Thyroid gland (tissue), 4 donors: Measurements from ENCODE around the gene ITM2B. TPM values are rescaled to one million over a fixed set of nuclear protein-coding genes. Genes with fewer than 3 reads are reported as not detected.

Experiments
- DNase-seq, 2 donors: peaks; one replicate each; pipeline ENCODE4 v3.0.0-alpha.2; 2019
- H3K27ac ChIP-seq, 3 donors: fragments of 200-600 bp; sonication (generic); 1 replicate in 2 of 3; 2 replicates in 1 of 3; pipeline ENCODE4 v1.5.1; 2016 to 2019; ENCODE audit warnings: mild to moderate bottlenecking in 1 of 3, moderate library complexity in 1 of 3
- H3K27me3 ChIP-seq: fragments of 200-600 bp; sonication (generic); one replicate; pipeline ENCODE4 v1.5.1; 2019
- H3K36me3 ChIP-seq, 2 donors: fragments of 200-600 bp; sonication (generic); one replicate each; pipeline ENCODE4 v1.5.1; 2016 to 2019
- H3K4me1 ChIP-seq, 2 donors: fragments of 200-600 bp; sonication (generic); one replicate each; pipeline ENCODE4 v1.5.1; 2017 to 2019
- H3K4me3 ChIP-seq, 3 donors: fragments of 200-600 bp; sonication (generic); replicated peaks in 1 of 3; 1 replicate in 2 of 3; 2 replicates in 1 of 3; pipeline ENCODE4 v1.5.1; 2016; ENCODE audit warnings: mild to moderate bottlenecking in 1 of 3
- H3K9me3 ChIP-seq: fragments of 200-600 bp; sonication (generic); one replicate; pipeline ENCODE4 v1.5.1; 2017
- POLR2A ChIP-seq, 2 donors: fragments of 450-650 bp; IDR thresholded peaks; one replicate each; pipeline ENCODE4 v1.6.1; 2017; ENCODE audit warnings: antibody characterized with exemption in 2 of 2, mild to moderate bottlenecking in 2 of 2, moderate library complexity in 1 of 2
- WGBS, 2 donors: methylation state at CpG; one replicate each; pipeline ENCODE4 v1.1.5; 2017; 5-methylcytosine and 5-hydroxymethylcytosine counted together
- intact Hi-C: fragments of 100-400 bp; cut with DNase I; formaldehyde crosslinking; loops from one replicate; pipeline ENCODE4 v1.15.1; 2023
- total RNA-seq, 4 donors: library from RNA; depleted of rRNA; stranded (reverse); fragments of >200 nt; gene quantifications; one replicate each; pipeline ENCODE4 v1.2.3, GENCODE V29; 2016
- TF ChIP-seq, protein P1 (sequence below), 6 experiments: fragments of 200-600 bp in 3 of 6; fragments of 450-650 bp in 3 of 6; sonication (generic) in 3 of 6; IDR thresholded peaks; one replicate each; pipeline ENCODE4 v1.5.1; 2016 to 2019; ENCODE audit warnings: antibody characterized with exemption in 6 of 6, mild to moderate bottlenecking in 2 of 6, inconsistent platforms in 1 of 6, moderate library complexity in 1 of 6

The ITM2B gene
- total RNA-seq, 4 donors from 2014 or later: 550 to 716 (median 624) TPM

DNA sequence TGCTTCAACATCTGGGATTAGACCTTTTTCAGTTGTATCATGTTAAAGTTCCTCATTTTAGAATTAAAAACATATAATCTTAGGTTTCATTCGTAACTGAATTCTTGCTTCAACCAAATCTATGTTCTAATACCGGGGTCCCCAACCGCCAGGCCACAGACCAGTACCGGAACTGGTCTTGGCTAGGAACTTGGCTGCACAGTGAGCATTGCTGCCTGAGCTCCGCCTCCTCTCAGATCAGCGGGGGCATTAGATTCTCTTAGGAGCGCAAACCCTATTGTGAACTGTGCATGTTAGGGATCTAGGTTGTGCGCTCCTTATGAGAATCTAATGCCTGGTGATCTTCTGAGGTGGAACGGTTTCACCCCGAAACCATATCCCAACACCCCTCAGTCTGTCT, 19.2 kb downstream of the ITM2B start:
- Histone ChIP-seq H3K4me1 (peaks cover 0 to 14% of the 10 kb centered on the region in 2 donors), H3K27ac (no peak overlapping the region), H3K4me3 (no peak overlapping the region), H3K36me3 (peaks cover 25 to 32% of the 10 kb centered on the region in 2 donors), H3K27me3 (no peaks in the 10 kb centered on the region), H3K9me3 (no peaks in the 10 kb centered on the region)
- intact Hi-C loops: no loop called here
- TF ChIP-seq, protein P1, sequence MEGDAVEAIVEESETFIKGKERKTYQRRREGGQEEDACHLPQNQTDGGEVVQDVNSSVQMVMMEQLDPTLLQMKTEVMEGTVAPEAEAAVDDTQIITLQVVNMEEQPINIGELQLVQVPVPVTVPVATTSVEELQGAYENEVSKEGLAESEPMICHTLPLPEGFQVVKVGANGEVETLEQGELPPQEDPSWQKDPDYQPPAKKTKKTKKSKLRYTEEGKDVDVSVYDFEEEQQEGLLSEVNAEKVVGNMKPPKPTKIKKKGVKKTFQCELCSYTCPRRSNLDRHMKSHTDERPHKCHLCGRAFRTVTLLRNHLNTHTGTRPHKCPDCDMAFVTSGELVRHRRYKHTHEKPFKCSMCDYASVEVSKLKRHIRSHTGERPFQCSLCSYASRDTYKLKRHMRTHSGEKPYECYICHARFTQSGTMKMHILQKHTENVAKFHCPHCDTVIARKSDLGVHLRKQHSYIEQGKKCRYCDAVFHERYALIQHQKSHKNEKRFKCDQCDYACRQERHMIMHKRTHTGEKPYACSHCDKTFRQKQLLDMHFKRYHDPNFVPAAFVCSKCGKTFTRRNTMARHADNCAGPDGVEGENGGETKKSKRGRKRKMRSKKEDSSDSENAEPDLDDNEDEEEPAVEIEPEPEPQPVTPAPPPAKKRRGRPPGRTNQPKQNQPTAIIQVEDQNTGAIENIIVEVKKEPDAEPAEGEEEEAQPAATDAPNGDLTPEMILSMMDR (IDR thresholded peaks at IDR 0.05): no peak
- TF ChIP-seq POLR2A (IDR thresholded peaks at IDR 0.05): no peak
- WGBS, 2 donors: 97% methylated on average over 10 of the region's 10 CpGs
- DNase-seq: no peak

DNA sequence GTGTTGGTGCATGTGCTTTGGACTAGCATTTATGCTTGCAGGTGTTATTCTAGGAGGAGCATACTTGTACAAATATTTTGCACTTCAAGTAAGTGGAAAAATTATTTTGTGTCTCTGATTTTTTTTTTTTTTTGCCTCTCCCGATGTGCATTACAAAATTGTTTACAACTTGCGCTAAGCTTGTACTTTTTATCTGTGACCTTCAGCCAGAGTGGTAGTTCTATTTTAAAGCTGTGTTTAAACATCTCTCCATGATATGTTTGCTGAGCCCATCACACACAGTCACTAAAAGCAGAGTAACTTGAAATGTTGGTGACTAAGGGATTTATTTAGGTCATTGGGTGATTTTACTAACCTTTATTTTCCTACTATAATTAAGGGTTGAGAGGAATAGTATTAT, 20.8 kb downstream of the ITM2B start:
- no peak overlapping the region for H3K27ac ChIP-seq
- H3K9me3 ChIP-seq: no peaks in the 10 kb centered on the region
- peaks cover 0 to 14% of the 10 kb centered on the region in 2 donors for H3K4me1 ChIP-seq
- peaks cover 34 to 48% of the 10 kb centered on the region in 2 donors for H3K36me3 ChIP-seq
- 68 to 87% methylated on average over 2 of the region's 2 CpGs for WGBS, 2 donors
- TF ChIP-seq, protein P1 (IDR thresholded peaks at IDR 0.05): no peak
- TF ChIP-seq POLR2A (IDR thresholded peaks at IDR 0.05): no peak
- DNase-seq: no peak
- no peak overlapping the region for H3K4me3 ChIP-seq
- intact Hi-C loops: no loop called here
- H3K27me3 ChIP-seq: no peaks in the 10 kb centered on the region

DNA sequence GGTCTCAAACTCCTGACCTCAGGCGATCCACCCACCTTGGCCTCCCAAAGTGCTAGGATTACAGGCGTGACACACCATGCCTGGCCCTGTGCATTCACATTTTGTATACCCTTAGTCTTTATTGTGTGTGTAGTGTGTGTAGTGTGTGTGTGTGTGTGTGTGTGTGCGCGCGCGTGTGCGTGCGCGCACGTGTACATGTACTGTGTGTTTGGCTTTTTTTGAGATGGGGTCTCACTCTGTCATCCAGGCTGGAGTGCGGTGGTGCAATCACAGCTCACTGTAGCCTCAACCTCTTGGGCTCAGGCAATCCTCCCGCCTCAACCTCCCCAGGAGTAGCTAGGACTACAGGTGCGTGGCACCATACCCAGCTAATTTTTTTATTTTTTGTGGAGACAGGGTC, 22.1 kb downstream of the ITM2B start:
- H3K36me3 ChIP-seq: peaks cover 46 to 58% of the 10 kb centered on the region in 2 donors
- H3K9me3 ChIP-seq: no peaks in the 10 kb centered on the region
- no peaks in the 10 kb centered on the region for H3K27me3 ChIP-seq
- H3K4me3 ChIP-seq: no peak overlapping the region
- intact Hi-C loops: no loop called here
- 93 to 99% methylated on average over 13 of the region's 13 CpGs for WGBS, 2 donors
- no peak for DNase-seq
- H3K4me1 ChIP-seq: peaks cover 0 to 8% of the 10 kb centered on the region in 2 donors
- TF ChIP-seq, protein P1 (IDR thresholded peaks at IDR 0.05): no peak
- no peak for TF ChIP-seq POLR2A (IDR thresholded peaks at IDR 0.05)
- H3K27ac ChIP-seq: no peak overlapping the region

DNA sequence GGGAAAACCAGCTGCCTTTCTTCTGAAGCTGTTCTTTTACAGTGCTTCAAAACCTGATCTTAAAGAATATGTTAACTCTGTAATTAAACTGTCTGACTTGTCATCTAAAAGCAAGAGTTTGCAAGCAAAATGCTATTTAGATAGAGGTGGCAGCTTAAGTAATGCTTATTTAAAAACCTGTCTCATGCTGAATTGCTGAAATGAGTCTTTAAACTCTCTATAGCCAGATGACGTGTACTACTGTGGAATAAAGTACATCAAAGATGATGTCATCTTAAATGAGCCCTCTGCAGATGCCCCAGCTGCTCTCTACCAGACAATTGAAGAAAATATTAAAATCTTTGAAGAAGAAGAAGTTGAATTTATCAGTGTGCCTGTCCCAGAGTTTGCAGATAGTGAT, 22.9 kb downstream of the ITM2B start:
- intact Hi-C loops: no loop called here
- H3K36me3 ChIP-seq: peaks cover 53 to 61% of the 10 kb centered on the region in 2 donors

DNA sequence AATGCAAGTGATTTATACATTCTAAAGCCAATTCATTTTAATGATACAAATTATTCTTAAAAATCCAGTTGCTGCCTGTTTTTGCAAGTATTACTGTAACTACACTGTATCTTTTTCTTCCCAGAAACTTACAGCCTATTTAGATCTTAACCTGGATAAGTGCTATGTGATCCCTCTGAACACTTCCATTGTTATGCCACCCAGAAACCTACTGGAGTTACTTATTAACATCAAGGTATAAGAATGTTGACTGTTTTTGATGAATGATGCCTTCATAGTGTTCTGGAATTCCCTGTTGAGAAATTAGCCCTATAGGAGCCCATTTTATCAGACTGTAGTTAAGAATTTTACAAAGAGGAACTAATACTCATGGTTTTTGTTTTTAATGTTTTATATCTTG, 25.0 kb downstream of the ITM2B start:
- no peak for DNase-seq
- no peaks in the 10 kb centered on the region for H3K9me3 ChIP-seq
- H3K4me1 ChIP-seq: peaks cover 0 to 3% of the 10 kb centered on the region in 2 donors
- intact Hi-C loops: no loop called here
- H3K27ac ChIP-seq: no peak overlapping the region
- H3K36me3 ChIP-seq: peaks cover 65 to 67% of the 10 kb centered on the region in 2 donors
- H3K4me3 ChIP-seq: no peak overlapping the region
- H3K27me3 ChIP-seq: no peaks in the 10 kb centered on the region
- TF ChIP-seq POLR2A (IDR thresholded peaks at IDR 0.05): no peak
- TF ChIP-seq, protein P1 (IDR thresholded peaks at IDR 0.05): no peak

More for the DNA sequence above, 22.9 kb downstream of the ITM2B start:
- Histone ChIP-seq H3K9me3 (no peaks in the 10 kb centered on the region), H3K4me3 (no peak overlapping the region), H3K27me3 (no peaks in the 10 kb centered on the region), H3K27ac (no peak overlapping the region), H3K4me1 (peaks cover 0 to 7% of the 10 kb centered on the region in 2 donors)
- TF ChIP-seq, protein P1 (IDR thresholded peaks at IDR 0.05): no peak
- no peak for TF ChIP-seq POLR2A (IDR thresholded peaks at IDR 0.05)
- WGBS, 2 donors: 73 to 87% methylated on average over 1 of the region's 1 CpG
- no peak for DNase-seq
